Activated T-cell treated with anti-CD3 and anti-CD28 coated beads, Interleukin-2, amount 50 U/mL, for 48 hours (primary cell): ENCODE data around the gene MBTPS1.

Experiments
- DNase-seq, 2 experiments: peaks; one replicate each; pipeline ENCODE4 v3.0.0-alpha.2; 2020

Gene MBTPS1

GRCh38 chr16:84049403-84050060 lies 67.2 kb downstream of the MBTPS1 start:
- no peak for DNase-seq

- no peak for DNase-seq
Measured at GRCh38 chr16:84048871-84049270, 67.9 kb downstream of the MBTPS1 start.

GRCh38 chr16:84048270-84048669 lies 68.5 kb downstream of the MBTPS1 start:
- no peak for DNase-seq

- DNase-seq = no peak
Measured at GRCh38 chr16:84047626-84048025, 69.1 kb downstream of the MBTPS1 start.

- DNase-seq = no peak
Measured at GRCh38 chr16:84047206-84047605, 69.5 kb downstream of the MBTPS1 start.

- DNase-seq = no peak
Measured at GRCh38 chr16:84045818-84046470, 70.8 kb downstream of the MBTPS1 start.

- no peak for DNase-seq
Measured at GRCh38 chr16:84045001-84045817, 71.5 kb downstream of the MBTPS1 start.

- no peak for DNase-seq
Measured at GRCh38 chr16:84044118-84044488, 72.6 kb downstream of the MBTPS1 start.

- DNase-seq = no peak
Measured at GRCh38 chr16:84043486-84044117, 73.1 kb downstream of the MBTPS1 start.

- no peak for DNase-seq
Measured at GRCh38 chr16:84042879-84043485, 73.8 kb downstream of the MBTPS1 start.

- DNase-seq = no peak
Measured at GRCh38 chr16:84042308-84042878, 74.3 kb downstream of the MBTPS1 start, which contains the start of gene SLC38A8. SLC38A8 (minus strand) TSS chr16:84042795; CDS start chr16:84042157, 638 bp downstream.

GRCh38 chr16:84041881-84042280 lies 74.9 kb downstream of the MBTPS1 start:
- no peak for DNase-seq

- DNase-seq = no peak
Measured at GRCh38 chr16:84040823-84041820, 75.6 kb downstream of the MBTPS1 start.

GRCh38 chr16:84040226-84040822 lies 76.4 kb downstream of the MBTPS1 start:
- no peak for DNase-seq

- no peak for DNase-seq
Measured at GRCh38 chr16:84039696-84040095, 77.0 kb downstream of the MBTPS1 start.

- DNase-seq = no peak
Measured at GRCh38 chr16:84038469-84038868, 78.3 kb downstream of the MBTPS1 start.

- DNase-seq = no peak
Measured at GRCh38 chr16:84036982-84037425, 79.7 kb downstream of the MBTPS1 start.

GRCh38 chr16:84036131-84036530 lies 80.6 kb downstream of the MBTPS1 start:
- DNase-seq = no peak

GRCh38 chr16:84034516-84034915 lies 82.2 kb downstream of the MBTPS1 start:
- DNase-seq = no peak
